HG03460 (cell line): Measurements from ENCODE around the gene VMAC.

Experiments used
- ATAC-seq: cut with Tn5 transposase; IDR thresholded peaks from one replicate; pipeline ENCODE4 v1.9.1; 2021; ENCODE audit not compliant: unreplicated experiment

VMAC gene

DNA sequence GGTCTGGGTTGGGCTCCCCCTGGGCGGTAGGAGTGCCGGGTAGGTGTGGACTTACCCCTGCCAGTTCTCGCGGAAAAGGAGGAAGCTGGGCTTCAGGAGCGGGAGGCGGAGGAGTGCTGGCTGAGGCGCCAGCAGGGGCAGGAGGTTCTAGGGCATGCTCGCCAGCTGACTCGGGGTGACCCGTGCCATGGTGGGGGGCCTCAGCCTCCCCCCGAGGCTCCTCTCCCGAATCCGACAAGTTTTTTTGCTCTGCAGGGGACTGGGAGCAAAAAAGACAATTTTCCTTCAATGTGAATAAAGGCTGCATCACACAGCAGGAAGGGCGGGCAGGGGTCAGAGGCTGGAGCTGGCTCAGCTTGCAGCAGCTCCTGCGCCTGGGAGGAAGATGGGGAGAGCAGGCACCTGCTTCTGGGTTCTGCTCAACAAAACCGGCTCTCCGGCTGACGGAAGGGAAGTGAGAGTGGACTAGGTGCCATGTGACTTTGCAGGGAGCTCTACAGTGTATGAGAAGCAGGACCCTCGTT, 46.7 kb downstream of the VMAC start:
- no peak for ATAC-seq

GRCh38 chr19:5952193-5953029, 47.7 kb downstream of the VMAC start:
- ATAC-seq = no peak

- no peak for ATAC-seq
Observed at GRCh38 chr19:5953030-5953589, 48.4 kb downstream of the VMAC start.

DNA sequence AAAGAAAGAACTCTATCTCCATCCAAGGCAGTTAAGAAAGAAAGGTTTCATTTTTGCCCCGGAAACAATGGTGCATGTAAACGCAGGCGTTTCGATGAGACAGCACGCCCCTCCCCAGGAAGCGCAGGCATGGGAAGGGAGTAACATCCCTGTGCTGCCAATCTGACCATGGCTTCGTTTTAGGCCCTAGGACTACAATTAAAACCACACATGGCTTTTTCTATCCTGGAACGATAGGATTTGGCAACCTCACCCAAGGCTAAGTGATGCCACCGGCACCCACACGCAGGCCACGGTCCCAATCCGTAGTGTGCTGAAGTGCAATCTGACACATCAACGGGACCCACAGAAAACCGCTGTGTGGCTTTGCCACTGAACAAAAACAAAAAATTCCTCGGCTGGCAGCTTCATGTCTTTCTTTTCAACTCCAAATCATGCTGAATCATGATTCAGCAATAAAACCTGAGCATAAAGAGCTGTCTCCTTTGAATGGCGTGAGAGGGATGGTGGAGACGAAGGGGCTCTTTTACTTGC, 49.1 kb downstream of the VMAC start:
- ATAC-seq = no peak

DNA sequence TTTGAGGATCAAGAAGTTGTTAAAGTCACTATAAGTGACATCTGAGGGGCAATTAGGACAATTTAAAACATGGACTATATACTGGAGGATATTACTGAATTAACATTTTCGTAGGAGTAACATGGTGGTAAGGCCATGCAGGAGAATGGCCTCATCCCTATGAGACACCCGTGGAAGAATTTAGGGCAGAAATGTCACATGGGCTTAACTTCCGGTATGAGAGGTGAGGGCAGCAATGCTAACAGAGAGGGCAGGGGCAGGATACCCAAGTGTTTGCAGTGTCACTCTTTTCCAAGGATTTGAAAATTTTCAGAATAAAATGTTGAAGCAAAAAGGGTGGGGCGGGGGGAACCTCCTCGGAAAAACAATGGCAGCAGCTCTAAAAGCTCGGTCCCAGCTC, 49.6 kb downstream of the VMAC start:
- no peak for ATAC-seq

- no peak for ATAC-seq
Observed at GRCh38 chr19:5955636-5955935, 50.9 kb downstream of the VMAC start.

- ATAC-seq = no peak
Observed at GRCh38 chr19:5956323-5956722, 51.7 kb downstream of the VMAC start.

DNA sequence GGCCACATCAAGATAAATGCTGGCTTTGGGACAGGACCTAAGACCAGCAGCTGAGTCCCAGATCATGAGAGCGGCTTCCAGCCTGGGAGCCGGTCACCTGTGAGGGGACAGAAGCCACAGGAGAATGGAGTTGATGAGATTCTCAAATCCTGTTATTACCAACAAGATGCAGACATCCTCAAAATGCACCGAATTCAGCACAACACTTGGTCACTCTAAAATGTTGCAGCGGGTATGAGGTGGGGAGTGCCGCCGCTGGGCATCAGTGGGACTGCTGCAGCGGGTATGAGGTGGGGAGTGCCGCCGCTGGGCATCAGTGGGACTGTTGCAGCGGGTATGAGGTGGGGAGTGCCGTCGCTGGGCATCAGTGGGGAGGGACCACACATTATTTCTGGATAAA, 52.1 kb downstream of the VMAC start:
- ATAC-seq = no peak

DNA sequence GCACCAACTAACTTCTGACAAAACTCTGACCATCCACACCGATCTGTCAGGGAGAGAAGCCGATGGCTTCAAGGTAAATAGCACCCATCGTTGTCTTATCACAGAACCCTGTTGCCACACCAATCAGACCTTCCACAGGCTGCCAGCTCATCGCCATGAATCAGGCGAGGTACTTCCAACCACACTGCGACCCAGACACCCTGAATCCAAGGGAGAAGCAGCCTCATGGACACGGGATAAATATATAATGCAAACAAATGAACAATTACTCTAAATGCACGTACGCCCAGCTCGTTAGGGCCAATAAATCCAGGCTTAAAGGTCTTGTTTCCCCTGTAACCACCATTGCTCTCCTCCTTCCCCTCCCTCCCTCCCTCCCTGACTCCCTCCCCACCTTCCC, 52.5 kb downstream of the VMAC start:
- no peak for ATAC-seq

DNA sequence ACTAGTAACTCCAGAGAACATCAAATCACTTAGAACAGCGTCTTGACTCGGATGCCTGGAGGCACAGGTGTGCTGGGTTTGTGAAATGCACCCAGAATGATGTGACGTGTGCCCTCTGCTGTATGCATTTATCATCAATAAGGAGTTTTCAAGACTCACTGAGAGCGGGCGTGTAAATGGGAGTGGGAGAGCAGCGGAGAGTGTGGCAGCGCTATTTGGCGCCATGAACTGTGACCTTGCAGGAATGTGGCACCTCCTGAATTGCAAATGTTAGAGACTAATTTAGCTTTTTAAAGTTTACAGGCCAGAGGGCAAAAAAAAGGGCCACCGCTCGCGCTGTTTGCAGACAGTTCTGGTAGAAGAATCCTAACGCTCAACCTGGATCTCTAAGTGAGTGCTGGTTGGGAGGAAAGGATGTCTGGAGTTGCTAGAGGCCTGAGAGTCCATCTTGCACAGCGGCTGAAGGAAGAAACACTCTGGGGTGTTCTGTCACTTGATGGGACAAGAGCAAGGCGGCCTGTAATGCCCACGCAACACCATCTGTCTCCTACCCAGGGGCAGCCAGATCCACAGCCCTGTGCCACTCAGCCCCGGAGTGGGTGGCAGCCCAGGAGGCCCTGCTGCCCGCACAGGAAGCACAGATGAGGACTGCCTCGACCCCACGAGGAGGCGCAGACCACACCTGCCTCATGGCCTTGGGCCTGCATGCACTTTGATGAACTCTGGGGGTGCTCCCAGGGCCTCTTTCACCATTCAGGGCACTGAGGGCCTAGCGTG, 53.6 kb downstream of the VMAC start:
- ATAC-seq = no peak

GRCh38 chr19:5958851-5959122, 54.1 kb downstream of the VMAC start:
- no peak for ATAC-seq

GRCh38 chr19:5959260-5960004, 54.8 kb downstream of the VMAC start:
- ATAC-seq = no peak
